DND-41 (cell line): Measurements from ENCODE around the gene SINHCAF.

Experiments used
- ATAC-seq: fragments of 200-7000 bp; cut with Tn5 transposase; 3 replicates; pipeline ENCODE4 v1.9.1; 2021; ENCODE audit warnings: low read depth; ENCODE audit not compliant: insufficient read depth
- DNase-seq: peaks from one replicate; pipeline ENCODE4 v3.0.0-alpha.2; 2020
- H2AFZ ChIP-seq: 2 replicates; pipeline ENCODE4 v1.6.0; 2012; ENCODE audit warnings: low read depth, low read length
- H3K27ac ChIP-seq: 2 replicates; pipeline ENCODE4 v1.5.1; 2012; ENCODE audit warnings: low read length, inconsistent platforms
- H3K27me3 ChIP-seq: fragments of 200-600 bp; sonication (generic); 2 replicates; pipeline ENCODE4 v1.6.0; 2012; ENCODE audit warnings: low read length, mild to moderate bottlenecking, inconsistent platforms; ENCODE audit not compliant: insufficient read depth, poor library complexity
- H3K36me3 ChIP-seq: 2 replicates; pipeline ENCODE4 v1.5.1; 2012; ENCODE audit warnings: low read length, inconsistent platforms; ENCODE audit not compliant: insufficient read depth
- H3K4me1 ChIP-seq: 2 replicates; pipeline ENCODE4 v1.5.1; 2012; ENCODE audit warnings: mild to moderate bottlenecking, low read length; ENCODE audit not compliant: insufficient read depth
- H3K4me2 ChIP-seq: 2 replicates; pipeline ENCODE4 v1.6.0; 2012; ENCODE audit warnings: mild to moderate bottlenecking, moderate library complexity, low read length, inconsistent platforms; ENCODE audit not compliant: insufficient read depth
- H3K4me3 ChIP-seq, 2 experiments: fragments of 200-600 bp in 1 of 2; shearing (Covaris generic) in 1 of 2; 2 replicates each; pipeline ENCODE4 v1.5.1; 2012 to 2016; ENCODE audit warnings: inconsistent platforms in 2 of 2, low read length in 2 of 2, mild to moderate bottlenecking in 2 of 2, low read depth in 1 of 2, moderate library complexity in 1 of 2
- H3K79me2 ChIP-seq: 2 replicates; pipeline ENCODE4 v1.6.0; 2012; ENCODE audit warnings: low read length, inconsistent platforms; ENCODE audit not compliant: insufficient read depth
- H3K9ac ChIP-seq: 2 replicates; pipeline ENCODE4 v1.6.0; 2012; ENCODE audit warnings: low read depth, mild to moderate bottlenecking, inconsistent platforms, low read length, moderate library complexity
- H3K9me3 ChIP-seq: 2 replicates; pipeline ENCODE4 v1.5.1; 2012; ENCODE audit warnings: low read length, moderate library complexity, mild to moderate bottlenecking, inconsistent platforms; ENCODE audit not compliant: insufficient read depth, severe bottlenecking
- H4K20me1 ChIP-seq: 2 replicates; pipeline ENCODE4 v1.6.0; 2012; ENCODE audit warnings: low read length; ENCODE audit not compliant: insufficient read depth
- EZH2 ChIP-seq: IDR thresholded peaks from 3 replicates; pipeline ENCODE4 v1.6.1; 2012; ENCODE audit warnings: borderline replicate concordance, low read depth, mild to moderate bottlenecking, moderate library complexity, low read length, inconsistent platforms; ENCODE audit not compliant: severe bottlenecking
- TF ChIP-seq, protein P1 (sequence below): IDR thresholded peaks from 2 replicates; pipeline ENCODE4 v1.5.1; 2012; ENCODE audit warnings: borderline replicate concordance, low read length, moderate library complexity, mild to moderate bottlenecking; ENCODE audit not compliant: poor library complexity, severe bottlenecking; ENCODE audit errors: extremely low read depth

Gene SINHCAF

GRCh38 chr12:31303466-31303865 is 22.5 kb downstream of the SINHCAF start:
- no peak overlapping the region for H3K4me3 ChIP-seq
- DNase-seq = no peak
- H2AFZ ChIP-seq = no peak overlapping the region
- H3K27me3 ChIP-seq = no peaks in the 10 kb centered on the region
- no peak overlapping the region for H3K4me2 ChIP-seq
- no peaks in the 10 kb centered on the region for H3K4me1 ChIP-seq
- H3K79me2 ChIP-seq = peaks cover 98% of the 10 kb centered on the region
- no peak overlapping the region for H3K9ac ChIP-seq
- H3K27ac ChIP-seq = no peak overlapping the region
- peaks cover 88% of the 10 kb centered on the region for H4K20me1 ChIP-seq
- no peak for TF ChIP-seq EZH2
- TF ChIP-seq, protein P1, sequence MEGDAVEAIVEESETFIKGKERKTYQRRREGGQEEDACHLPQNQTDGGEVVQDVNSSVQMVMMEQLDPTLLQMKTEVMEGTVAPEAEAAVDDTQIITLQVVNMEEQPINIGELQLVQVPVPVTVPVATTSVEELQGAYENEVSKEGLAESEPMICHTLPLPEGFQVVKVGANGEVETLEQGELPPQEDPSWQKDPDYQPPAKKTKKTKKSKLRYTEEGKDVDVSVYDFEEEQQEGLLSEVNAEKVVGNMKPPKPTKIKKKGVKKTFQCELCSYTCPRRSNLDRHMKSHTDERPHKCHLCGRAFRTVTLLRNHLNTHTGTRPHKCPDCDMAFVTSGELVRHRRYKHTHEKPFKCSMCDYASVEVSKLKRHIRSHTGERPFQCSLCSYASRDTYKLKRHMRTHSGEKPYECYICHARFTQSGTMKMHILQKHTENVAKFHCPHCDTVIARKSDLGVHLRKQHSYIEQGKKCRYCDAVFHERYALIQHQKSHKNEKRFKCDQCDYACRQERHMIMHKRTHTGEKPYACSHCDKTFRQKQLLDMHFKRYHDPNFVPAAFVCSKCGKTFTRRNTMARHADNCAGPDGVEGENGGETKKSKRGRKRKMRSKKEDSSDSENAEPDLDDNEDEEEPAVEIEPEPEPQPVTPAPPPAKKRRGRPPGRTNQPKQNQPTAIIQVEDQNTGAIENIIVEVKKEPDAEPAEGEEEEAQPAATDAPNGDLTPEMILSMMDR = no peak
- no peaks in the 10 kb centered on the region for H3K9me3 ChIP-seq
- H3K36me3 ChIP-seq = peaks cover 77% of the 10 kb centered on the region
- ATAC-seq = no peak

DNA sequence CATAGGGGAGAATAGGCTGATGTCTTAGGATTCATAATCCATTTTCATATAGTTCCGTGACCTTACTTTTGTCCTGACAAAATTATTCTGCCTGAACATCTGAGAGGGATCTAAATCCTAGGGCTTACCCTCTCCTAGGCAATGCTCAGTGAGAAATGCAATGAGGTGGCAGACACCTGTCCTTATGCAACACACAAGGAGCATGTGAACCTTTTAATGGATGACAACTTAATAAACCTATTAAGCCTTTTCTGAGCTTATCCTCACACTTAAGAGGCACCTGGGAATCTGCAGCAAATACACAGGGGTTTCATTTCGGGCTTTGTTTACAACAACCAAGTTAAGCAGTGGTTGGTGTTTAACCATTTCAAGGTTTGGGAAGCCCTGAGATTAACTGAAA is 24.6 kb downstream of the SINHCAF start:
- H3K4me2 ChIP-seq = no peak overlapping the region
- H4K20me1 ChIP-seq = peaks cover 85% of the 10 kb centered on the region
- no peaks in the 10 kb centered on the region for H3K9me3 ChIP-seq
- H3K4me1 ChIP-seq = no peaks in the 10 kb centered on the region
- DNase-seq (no peak), ATAC-seq (no peak)
- no peak for TF ChIP-seq EZH2
- TF ChIP-seq, protein P1 = no peak
- no peak overlapping the region for H3K4me3 ChIP-seq
- H3K27me3 ChIP-seq = no peaks in the 10 kb centered on the region
- H3K27ac ChIP-seq = no peak overlapping the region
- H3K9ac ChIP-seq = no peak overlapping the region
- peaks cover 84% of the 10 kb centered on the region for H3K36me3 ChIP-seq
- H2AFZ ChIP-seq = no peak overlapping the region
- H3K79me2 ChIP-seq = peaks cover 97% of the 10 kb centered on the region

DNA sequence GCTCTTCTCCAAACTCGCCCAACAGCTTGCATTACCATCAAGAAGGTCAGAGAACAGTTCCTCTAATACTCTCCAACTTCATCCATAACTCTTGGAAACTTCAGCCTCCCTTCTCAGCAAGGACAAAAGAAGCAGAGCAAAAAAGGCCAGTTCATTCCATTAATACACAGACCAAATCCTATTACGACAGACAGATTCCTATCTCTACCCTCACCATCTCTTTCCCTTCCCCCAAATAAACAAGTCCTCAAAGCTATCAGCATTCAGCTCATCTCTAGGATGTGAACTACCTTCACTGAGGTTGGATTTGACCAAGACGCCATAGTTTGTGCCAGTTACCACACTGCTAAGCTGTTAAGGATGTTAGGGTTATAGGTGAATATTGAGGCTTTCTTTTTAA is 25.2 kb downstream of the SINHCAF start:
- no peak overlapping the region for H3K9ac ChIP-seq
- H3K9me3 ChIP-seq = no peaks in the 10 kb centered on the region
- TF ChIP-seq EZH2 = no peak
- TF ChIP-seq, protein P1 = no peak
- no peaks in the 10 kb centered on the region for H3K4me1 ChIP-seq
- peaks cover 83% of the 10 kb centered on the region for H4K20me1 ChIP-seq
- H3K4me3 ChIP-seq = no peak overlapping the region
- no peak overlapping the region for H3K27ac ChIP-seq
- H3K36me3 ChIP-seq = peaks cover 85% of the 10 kb centered on the region
- DNase-seq (no peak), ATAC-seq (no peak)
- H3K27me3 ChIP-seq = no peaks in the 10 kb centered on the region
- H3K4me2 ChIP-seq = no peak overlapping the region
- no peak overlapping the region for H2AFZ ChIP-seq
- peaks cover 96% of the 10 kb centered on the region for H3K79me2 ChIP-seq

DNA sequence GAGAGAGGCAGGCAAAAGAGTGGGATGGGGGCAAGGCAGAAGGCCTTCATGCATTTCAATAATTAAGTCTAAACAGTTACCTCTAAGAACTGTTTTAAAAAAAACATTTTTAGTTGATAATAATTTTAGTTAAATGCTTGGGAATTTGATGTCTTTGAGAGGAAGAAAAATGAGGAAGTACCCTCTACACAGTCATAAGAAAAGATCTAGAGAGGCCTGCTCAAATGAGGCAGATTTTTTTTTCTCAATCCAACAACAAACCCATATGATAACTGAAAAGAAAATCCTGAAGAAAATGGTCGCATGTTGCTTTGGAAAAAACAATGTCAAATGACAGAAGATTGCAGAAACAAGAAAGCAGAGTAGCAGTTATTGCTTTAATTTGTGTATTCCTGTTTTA is 25.6 kb downstream of the SINHCAF start:
- no peak overlapping the region for H3K27ac ChIP-seq
- H3K36me3 ChIP-seq = peaks cover 87% of the 10 kb centered on the region
- no peak overlapping the region for H3K4me2 ChIP-seq
- TF ChIP-seq, protein P1 = no peak
- no peak for TF ChIP-seq EZH2
- DNase-seq = no peak
- no peaks in the 10 kb centered on the region for H3K9me3 ChIP-seq
- no peak overlapping the region for H2AFZ ChIP-seq
- H3K4me3 ChIP-seq = no peak overlapping the region
- no peak overlapping the region for H3K9ac ChIP-seq
- ATAC-seq = no peak
- H4K20me1 ChIP-seq = peaks cover 79% of the 10 kb centered on the region
- H3K4me1 ChIP-seq = no peaks in the 10 kb centered on the region
- H3K79me2 ChIP-seq = peaks cover 92% of the 10 kb centered on the region
- no peaks in the 10 kb centered on the region for H3K27me3 ChIP-seq
